Natural killer cell (primary cell): ENCODE measurements around the gene RXRA. TPM values are rescaled to one million over a fixed set of nuclear protein-coding genes. Genes with fewer than 3 reads are reported as not detected.
A peak's percentile ranks its signal among the peaks of the same experiment; 100 is the strongest.

Source experiments
- ATAC-seq, 3 donors: fragments of 150-1000 bp in 2 of 3; fragments of 200-7000 bp in 1 of 3; cut with Tn5 transposase; 1 replicate in 1 of 3; 2 replicates in 2 of 3; pipeline ENCODE4 v1.10.0; 2021; ENCODE audit warnings: mild to moderate bottlenecking in 2 of 3, moderate library complexity in 2 of 3
- DNase-seq, 2 donors: peaks; one replicate each; pipeline versions ENCODE4 v3.0.0 to v3.0.0-alpha.2; 2013 to 2021; ENCODE audit warnings: mixed read lengths in 1 of 2
- H3K27ac ChIP-seq: one replicate; pipeline ENCODE4 v1.5.1; 2013; ENCODE audit warnings: mild to moderate bottlenecking, low read length
- H3K27me3 ChIP-seq: one replicate; pipeline ENCODE4 v1.6.1; 2013; ENCODE audit warnings: low read length; ENCODE audit not compliant: control insufficient read depth, insufficient read depth
- H3K36me3 ChIP-seq: one replicate; pipeline ENCODE4 v1.6.1; 2013; ENCODE audit warnings: low read length; ENCODE audit not compliant: control insufficient read depth, insufficient read depth
- H3K4me1 ChIP-seq: one replicate; pipeline ENCODE4 v1.6.1; 2013; ENCODE audit warnings: low read length; ENCODE audit not compliant: control insufficient read depth, insufficient read depth
- H3K4me3 ChIP-seq: one replicate; pipeline ENCODE4 v1.5.1; 2013; ENCODE audit warnings: low read length
- H3K9me3 ChIP-seq: one replicate; pipeline ENCODE4 v1.6.1; 2013; ENCODE audit warnings: low read length; ENCODE audit not compliant: control insufficient read depth, insufficient read depth
- H3K27ac Mint-ChIP-seq, 2 donors: one replicate each; pipeline ENCODE4 v1.8.0; 2022; ENCODE audit warnings: mild to moderate bottlenecking in 2 of 2, mixed read lengths in 2 of 2, moderate library complexity in 1 of 2
- H3K27me3 Mint-ChIP-seq, 2 donors: one replicate each; pipeline ENCODE4 v1.8.0; 2022; ENCODE audit warnings: low read depth in 2 of 2, mixed read lengths in 2 of 2
- H3K36me3 Mint-ChIP-seq: one replicate; pipeline ENCODE4 v1.8.0; 2022; ENCODE audit warnings: mixed read lengths
- H3K4me1 Mint-ChIP-seq, 2 donors: one replicate each; pipeline ENCODE4 v1.8.0; 2022; ENCODE audit warnings: mixed read lengths in 2 of 2
- H3K4me3 Mint-ChIP-seq: one replicate; pipeline ENCODE4 v1.8.0; 2022; ENCODE audit warnings: mild to moderate bottlenecking, moderate library complexity, mixed read lengths
- H3K9me3 Mint-ChIP-seq, 2 donors: one replicate each; pipeline ENCODE4 v1.8.0; 2022; ENCODE audit warnings: mixed read lengths in 2 of 2
- WGBS: methylation state at CpG from one replicate; pipeline ENCODE4 v1.1.7; 2013; ENCODE audit warnings: missing lambda C conversion rate; ENCODE audit not compliant: insufficient coverage; 5-methylcytosine and 5-hydroxymethylcytosine counted together
- intact Hi-C: fragments of 100-400 bp; cut with micrococcal nuclease; formaldehyde crosslinking; loops from one replicate; pipeline ENCODE4 v1.14.2; 2022
- total RNA-seq, 4 donors: library from RNA; stranded (reverse); fragments of 120-200 nt in 1 of 4; gene quantifications; one replicate each; pipeline versions ENCODE4 v1.2.3 to v1.2.4, GENCODE V29; 2013 to 2022
- TF ChIP-seq, protein P1 (sequence below): fragments of 200-600 bp; IDR thresholded peaks from one replicate; pipeline ENCODE4 v1.8.0; 2022; ENCODE audit warnings: antibody characterized with exemption

Gene RXRA
- total RNA-seq, 3 donors from 2014 or later (not counting 1 experiment from before 2014, with no cell fraction given), result 30.9 to 64.1 (median 42.2) TPM

- Histone ChIP-seq H3K27me3 (no peaks in the 10 kb centered on the region), H3K27ac (no peak overlapping the region), H3K4me1 (peaks cover 73% of the 10 kb centered on the region), H3K4me3 (no peak overlapping the region), H3K36me3 (no peaks in the 10 kb centered on the region), H3K9me3 (peaks cover 9% of the 10 kb centered on the region)
- Mint-ChIP-seq H3K4me1 (peaks cover 51 to 67% of the 10 kb centered on the region in 2 donors), H3K27me3 (no peaks in the 10 kb centered on the region), H3K4me3 (no peak overlapping the region), H3K36me3 (no peaks in the 10 kb centered on the region), H3K9me3 (peaks cover 0 to 2% of the 10 kb centered on the region in 2 donors), H3K27ac (no peak overlapping the region)
- intact Hi-C loops, result no loop called here
- ATAC-seq (no peak), DNase-seq (no peak)
- TF ChIP-seq, protein P1, sequence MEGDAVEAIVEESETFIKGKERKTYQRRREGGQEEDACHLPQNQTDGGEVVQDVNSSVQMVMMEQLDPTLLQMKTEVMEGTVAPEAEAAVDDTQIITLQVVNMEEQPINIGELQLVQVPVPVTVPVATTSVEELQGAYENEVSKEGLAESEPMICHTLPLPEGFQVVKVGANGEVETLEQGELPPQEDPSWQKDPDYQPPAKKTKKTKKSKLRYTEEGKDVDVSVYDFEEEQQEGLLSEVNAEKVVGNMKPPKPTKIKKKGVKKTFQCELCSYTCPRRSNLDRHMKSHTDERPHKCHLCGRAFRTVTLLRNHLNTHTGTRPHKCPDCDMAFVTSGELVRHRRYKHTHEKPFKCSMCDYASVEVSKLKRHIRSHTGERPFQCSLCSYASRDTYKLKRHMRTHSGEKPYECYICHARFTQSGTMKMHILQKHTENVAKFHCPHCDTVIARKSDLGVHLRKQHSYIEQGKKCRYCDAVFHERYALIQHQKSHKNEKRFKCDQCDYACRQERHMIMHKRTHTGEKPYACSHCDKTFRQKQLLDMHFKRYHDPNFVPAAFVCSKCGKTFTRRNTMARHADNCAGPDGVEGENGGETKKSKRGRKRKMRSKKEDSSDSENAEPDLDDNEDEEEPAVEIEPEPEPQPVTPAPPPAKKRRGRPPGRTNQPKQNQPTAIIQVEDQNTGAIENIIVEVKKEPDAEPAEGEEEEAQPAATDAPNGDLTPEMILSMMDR, result no peak
- WGBS, result 95% methylated on average over 10 of the region's 10 CpGs
Observed at GRCh38 chr9:134400283-134400682, 74.0 kb downstream of the RXRA start.

DNA sequence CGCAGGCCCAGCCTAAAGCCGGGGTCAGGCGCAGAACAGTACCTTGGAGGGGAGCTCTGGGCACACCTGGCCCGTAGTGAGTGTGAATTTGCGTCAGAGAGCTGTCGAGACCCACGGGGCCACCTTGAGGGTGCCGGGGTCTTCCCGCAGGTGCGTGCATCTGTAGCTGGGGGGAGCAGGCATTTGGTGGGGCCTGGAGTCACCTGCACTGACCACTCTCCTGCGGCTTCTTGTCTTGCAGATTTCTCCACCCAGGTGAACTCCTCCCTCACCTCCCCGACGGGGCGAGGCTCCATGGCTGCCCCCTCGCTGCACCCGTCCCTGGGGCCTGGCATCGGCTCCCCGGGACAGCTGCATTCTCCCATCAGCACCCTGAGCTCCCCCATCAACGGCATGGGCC lies 75.1 kb downstream of the RXRA start:
- H3K27ac Mint-ChIP-seq, result no peak overlapping the region
- no peak for ATAC-seq
- no peak overlapping the region for H3K4me3 Mint-ChIP-seq
- no peaks in the 10 kb centered on the region for H3K27me3 Mint-ChIP-seq
- peaks cover 52 to 64% of the 10 kb centered on the region in 2 donors for H3K4me1 Mint-ChIP-seq
- Histone ChIP-seq H3K4me1 (peaks cover 73% of the 10 kb centered on the region), H3K27ac (no peak overlapping the region), H3K27me3 (no peaks in the 10 kb centered on the region), H3K4me3 (no peak overlapping the region), H3K36me3 (no peaks in the 10 kb centered on the region), H3K9me3 (peaks cover 9% of the 10 kb centered on the region)
- DNase-seq, result no peak
- no peaks in the 10 kb centered on the region for H3K36me3 Mint-ChIP-seq
- TF ChIP-seq, protein P1, result no peak
- intact Hi-C loops, result no loop called here
- H3K9me3 Mint-ChIP-seq, result peaks cover 0 to 2% of the 10 kb centered on the region in 2 donors
- WGBS, result 95% methylated on average over 19 of the region's 19 CpGs

DNA sequence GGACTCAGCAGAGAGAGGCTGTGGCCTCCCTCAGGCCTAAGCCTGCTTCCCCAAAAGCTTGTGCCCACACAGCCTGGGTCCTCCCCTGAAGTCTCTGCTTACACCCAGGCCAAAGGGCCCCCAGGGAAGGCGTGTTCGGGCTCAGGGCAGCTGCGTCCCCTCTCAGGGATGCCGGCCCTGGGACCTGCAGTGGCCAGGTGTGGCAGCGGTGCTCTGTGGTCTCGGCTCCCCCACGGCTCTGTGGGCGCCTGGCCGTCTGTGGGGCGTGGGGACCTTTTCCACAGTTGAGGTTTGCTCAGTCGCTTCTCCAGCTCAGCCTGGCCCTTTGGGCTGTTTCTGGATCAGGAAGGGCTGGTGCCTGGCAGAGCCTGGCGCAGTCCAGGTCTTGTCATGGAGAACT lies 75.9 kb downstream of the RXRA start:
- no peaks in the 10 kb centered on the region for H3K27me3 ChIP-seq
- Mint-ChIP-seq H3K36me3 (no peaks in the 10 kb centered on the region), H3K9me3 (peaks cover 0 to 2% of the 10 kb centered on the region in 2 donors), H3K27ac (no peak overlapping the region), H3K4me3 (no peak overlapping the region), H3K4me1 (peaks cover 52 to 63% of the 10 kb centered on the region in 2 donors), H3K27me3 (no peaks in the 10 kb centered on the region)
- ATAC-seq, result no peak
- no peaks in the 10 kb centered on the region for H3K36me3 ChIP-seq
- TF ChIP-seq, protein P1, result no peak
- intact Hi-C loops, result loop anchor here (2.0 kb wide), 1 partner anchor 19 kb away; no protein-coding TSS in a partner anchor
- WGBS, result 85% methylated on average over 12 of the region's 12 CpGs
- H3K4me3 ChIP-seq, result no peak overlapping the region
- H3K4me1 ChIP-seq, result peaks cover 73% of the 10 kb centered on the region
- H3K27ac ChIP-seq, result no peak overlapping the region
- peaks cover 9% of the 10 kb centered on the region for H3K9me3 ChIP-seq
- no peak for DNase-seq

- peaks cover 46 to 63% of the 10 kb centered on the region in 2 donors for H3K4me1 Mint-ChIP-seq
- H3K36me3 Mint-ChIP-seq, result no peaks in the 10 kb centered on the region
- peak in 1 of 3 donors; percentile 1 for ATAC-seq
- Histone ChIP-seq H3K27ac (peak overlapping the region; percentile 59), H3K9me3 (peaks cover 9% of the 10 kb centered on the region), H3K4me3 (no peak overlapping the region), H3K4me1 (peaks cover 73% of the 10 kb centered on the region), H3K36me3 (no peaks in the 10 kb centered on the region), H3K27me3 (no peaks in the 10 kb centered on the region)
- H3K27me3 Mint-ChIP-seq, result no peaks in the 10 kb centered on the region
- peak overlapping the region; percentile 60 to 87 for H3K27ac Mint-ChIP-seq
- H3K4me3 Mint-ChIP-seq, result peak overlapping the region; percentile 76
- intact Hi-C loops, result loop anchor here (2.0 kb wide), 1 partner anchor 20 kb away; no protein-coding TSS in a partner anchor
- 58% methylated on average over 11 of the region's 11 CpGs for WGBS
- H3K9me3 Mint-ChIP-seq, result peaks cover 0 to 2% of the 10 kb centered on the region in 2 donors
- DNase-seq, result no peak
- TF ChIP-seq, protein P1, result no peak
Observed at GRCh38 chr9:134403292-134403681, 77.0 kb downstream of the RXRA start.
